H7 (cell line): ENCODE data around the gene ZBTB8OS. TPM values are rescaled to one million over a fixed set of nuclear protein-coding genes. Genes with fewer than 3 reads are reported as not detected.
"Not testable (repeated sequence)": the region's sequence is repeated elsewhere in the genome, so short reads cannot be mapped to it uniquely, and the experiment has no call there.

Experiments used
- DNase-seq: peaks from one replicate; pipeline ENCODE4 v3.0.0; 2012
- H3K27me3 ChIP-seq: 2 replicates; pipeline ENCODE4 v1.6.0; 2011; ENCODE audit warnings: mild to moderate bottlenecking, low read length; ENCODE audit not compliant: control insufficient read depth, insufficient read depth
- H3K36me3 ChIP-seq: replicated peaks from 2 replicates; pipeline ENCODE4 v1.5.1; 2011; ENCODE audit warnings: low read length; ENCODE audit not compliant: control insufficient read depth, insufficient read depth
- H3K4me3 ChIP-seq: 2 replicates; pipeline ENCODE4 v1.5.1; 2011; ENCODE audit warnings: low read depth, mild to moderate bottlenecking, control low read depth, low read length, moderate library complexity; ENCODE audit not compliant: insufficient read depth
- total RNA-seq: library from RNA; depleted of rRNA; stranded (reverse); fragments of >200 nt; shearing (Covaris generic); gene quantifications from 2 replicates; pipeline ENCODE4 v1.2.3, GENCODE V29; 2014

The ZBTB8OS gene
- total RNA-seq, 1 experiment from 2014 or later, result 71.3 TPM

DNA sequence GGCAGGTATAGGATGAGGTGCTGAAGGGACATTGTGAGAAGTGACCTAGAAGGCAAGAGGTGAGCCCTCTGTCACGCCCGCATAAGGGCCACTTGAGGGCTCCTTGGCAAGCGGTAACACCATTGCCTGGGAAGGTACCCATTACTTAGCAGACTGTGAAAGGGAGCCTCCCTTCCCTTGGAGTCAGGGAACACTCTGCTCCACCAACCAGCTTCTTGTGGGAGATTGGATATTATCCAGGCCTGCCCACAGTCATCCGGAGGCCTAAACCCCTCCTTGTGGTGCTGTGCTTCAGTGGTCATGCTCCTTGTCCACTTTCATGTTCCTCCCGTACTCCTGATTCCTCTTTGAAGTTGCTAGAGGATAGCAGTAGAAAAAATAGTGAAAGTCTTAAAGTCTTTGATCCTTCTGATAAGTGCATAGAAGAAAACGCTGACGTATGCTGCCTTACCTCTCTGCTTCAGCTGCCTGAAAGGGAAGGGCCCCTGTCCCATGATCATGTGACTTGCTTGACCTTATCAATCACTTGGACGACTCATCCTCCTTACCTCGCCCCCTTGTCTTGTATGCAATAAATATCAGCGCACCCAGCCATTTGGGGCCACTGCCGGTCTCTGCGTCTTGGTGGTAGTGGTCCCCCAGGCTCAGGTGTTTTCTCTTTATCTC lies 16.7 kb upstream of the ZBTB8OS start:
- H3K36me3 ChIP-seq, result peaks cover 34% of the 10 kb centered on the region

DNA sequence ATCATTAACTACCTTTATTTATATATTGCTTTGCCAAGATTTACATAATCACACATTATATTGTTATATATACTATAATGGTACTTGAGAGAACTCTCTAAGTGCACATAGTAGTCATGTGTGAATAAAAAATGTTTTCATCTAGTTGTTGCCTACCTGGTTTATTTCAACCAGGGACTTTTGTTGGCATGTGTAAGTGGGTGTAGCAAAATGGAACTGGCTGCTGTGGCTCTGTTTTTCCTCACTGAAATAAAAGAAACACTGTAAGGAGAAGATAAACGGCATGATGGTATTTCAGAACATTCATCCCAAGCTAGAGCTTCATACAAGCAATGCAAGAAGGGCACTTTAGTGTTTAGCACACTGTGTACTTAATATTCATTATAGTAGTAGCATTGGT lies 15.6 kb upstream of the ZBTB8OS start:
- no peak for DNase-seq
- H3K36me3 ChIP-seq, result peaks cover 31% of the 10 kb centered on the region
- no peak overlapping the region for H3K4me3 ChIP-seq

More for the DNA sequence above, 16.7 kb upstream of the ZBTB8OS start:
- no peak overlapping the region for H3K4me3 ChIP-seq
- H3K27me3 ChIP-seq, result no peaks in the 10 kb centered on the region
- no peak for DNase-seq

DNA sequence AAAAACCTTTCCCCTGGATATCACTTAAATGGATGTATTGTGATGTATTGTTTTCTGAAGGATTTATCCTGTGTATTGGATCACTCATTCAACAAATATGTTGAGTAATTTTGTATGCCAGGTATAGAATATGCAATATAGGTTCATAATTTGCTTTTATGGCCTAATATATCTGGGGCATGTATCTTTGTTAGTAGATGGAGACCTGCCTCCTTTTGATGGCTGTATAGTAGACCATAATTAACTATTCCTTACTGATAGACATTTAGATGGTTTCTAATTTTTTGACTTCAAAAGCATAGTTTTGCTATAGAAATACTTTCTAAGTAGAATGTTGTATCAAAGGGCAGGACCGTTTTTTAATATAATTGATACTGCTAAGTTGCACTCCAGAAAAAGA lies 9.2 kb upstream of the ZBTB8OS start:
- DNase-seq, result no peak
- Histone ChIP-seq H3K4me3 (no peak overlapping the region), H3K27me3 (no peaks in the 10 kb centered on the region), H3K36me3 (peaks cover 22% of the 10 kb centered on the region)

More for the DNA sequence above, 15.6 kb upstream of the ZBTB8OS start:
- no peaks in the 10 kb centered on the region for H3K27me3 ChIP-seq

- no peak for DNase-seq
- peak overlapping the region; percentile 100; the same call in 1 of the 2 replicates for H3K4me3 ChIP-seq
- no peaks in the 10 kb centered on the region for H3K27me3 ChIP-seq
- peaks cover 16% of the 10 kb centered on the region for H3K36me3 ChIP-seq
Observed at GRCh38 chr1:32652244-32652962, 2.1 kb upstream of the ZBTB8OS start.

DNA sequence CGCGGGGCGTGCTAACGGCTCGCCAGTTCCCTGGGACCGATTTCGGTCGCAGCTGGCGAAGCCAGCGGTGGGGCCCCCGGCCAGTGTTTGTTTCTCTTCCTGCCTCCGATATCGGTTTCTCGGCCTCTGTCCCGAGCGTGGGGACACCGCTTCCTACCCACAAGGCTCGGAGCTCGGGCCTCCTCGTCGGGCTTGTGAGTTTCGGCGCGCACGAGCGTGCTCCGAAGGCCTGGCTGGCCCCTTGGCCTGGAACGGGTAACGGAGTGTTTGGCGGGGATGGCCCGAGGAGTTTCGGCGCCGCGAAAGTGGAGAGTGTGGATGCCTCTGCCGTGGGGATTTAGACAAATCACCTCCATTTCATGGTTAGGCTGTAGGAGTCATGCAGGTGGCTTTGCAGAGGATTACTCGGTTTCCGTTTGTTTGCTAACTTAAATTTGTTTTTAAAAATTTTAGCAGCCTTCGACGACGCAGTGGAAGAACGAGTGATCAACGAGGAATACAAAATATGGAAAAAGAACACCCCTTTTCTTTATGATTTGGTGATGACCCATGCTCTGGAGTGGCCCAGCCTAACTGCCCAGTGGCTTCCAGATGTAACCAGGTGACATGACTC lies 1.2 kb upstream of the ZBTB8OS start:
- Histone ChIP-seq H3K27me3 (no peaks in the 10 kb centered on the region), H3K36me3 (peaks cover 10% of the 10 kb centered on the region), H3K4me3 (peak overlapping the region; percentile 100)
- DNase-seq, result no peak

DNA sequence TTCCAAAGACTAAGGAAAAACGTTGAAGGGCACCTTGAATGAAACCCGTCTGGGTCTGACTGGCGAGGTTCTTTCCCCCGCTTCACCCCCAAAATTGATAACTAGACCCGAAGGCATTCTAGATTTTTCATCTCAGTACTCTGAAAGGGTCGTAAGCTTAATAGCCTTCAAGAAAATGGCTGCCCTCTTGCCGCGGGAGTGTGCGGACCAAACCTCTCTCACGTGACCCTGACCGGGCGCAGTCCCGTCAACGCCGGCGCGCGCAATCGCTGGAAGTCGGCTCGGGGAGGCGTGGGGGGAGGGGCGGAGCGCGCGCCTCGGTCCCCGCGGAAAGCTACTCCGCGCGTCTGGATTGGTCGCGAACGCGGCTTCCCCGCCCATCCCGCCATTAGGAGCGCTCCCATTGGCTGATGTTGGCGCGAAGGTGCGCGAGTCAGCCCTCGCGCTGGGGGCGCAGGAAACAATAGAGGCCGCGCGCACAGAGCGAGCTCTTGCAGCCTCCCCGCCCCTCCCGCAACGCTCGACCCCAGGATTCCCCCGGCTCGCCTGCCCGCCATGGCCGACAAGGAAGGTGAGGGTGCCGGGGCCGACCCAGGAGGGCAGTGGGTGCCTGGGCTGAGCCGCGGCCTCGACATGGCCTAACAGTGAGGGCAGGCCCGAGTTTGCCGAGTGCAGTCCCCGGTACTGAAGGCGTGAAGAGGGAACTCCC lies 556 bp upstream of the ZBTB8OS start, which contains the start of gene RBBP4:
Gene RBBP4 (plus strand): TSS at position 457 of the 709 bp plus-strand sequence. CDS start 99 bp downstream, at position 556.
- H3K4me3 ChIP-seq, result peak within 1 kb of the TSS; percentile 100
- H3K27me3 ChIP-seq, result no peaks in the 10 kb centered on the region
- peaks cover 8% of the 10 kb centered on the region for H3K36me3 ChIP-seq
- DNase-seq, result peak; percentile 99

GRCh38 chr1:32647308-32648134 lies 2.8 kb downstream of the ZBTB8OS start:
- Histone ChIP-seq H3K4me3 (no peak overlapping the region), H3K36me3 (no peaks in the 10 kb centered on the region; the same call in none of the 2 replicates), H3K27me3 (no peaks in the 10 kb centered on the region)
- no peak for DNase-seq

- no peak for DNase-seq
- Histone ChIP-seq H3K36me3 (no peaks in the 10 kb centered on the region; the same call in 1 of the 2 replicates), H3K27me3 (no peaks in the 10 kb centered on the region), H3K4me3 (no peak overlapping the region)
Observed at GRCh38 chr1:32644426-32644825, 5.9 kb downstream of the ZBTB8OS start.

DNA sequence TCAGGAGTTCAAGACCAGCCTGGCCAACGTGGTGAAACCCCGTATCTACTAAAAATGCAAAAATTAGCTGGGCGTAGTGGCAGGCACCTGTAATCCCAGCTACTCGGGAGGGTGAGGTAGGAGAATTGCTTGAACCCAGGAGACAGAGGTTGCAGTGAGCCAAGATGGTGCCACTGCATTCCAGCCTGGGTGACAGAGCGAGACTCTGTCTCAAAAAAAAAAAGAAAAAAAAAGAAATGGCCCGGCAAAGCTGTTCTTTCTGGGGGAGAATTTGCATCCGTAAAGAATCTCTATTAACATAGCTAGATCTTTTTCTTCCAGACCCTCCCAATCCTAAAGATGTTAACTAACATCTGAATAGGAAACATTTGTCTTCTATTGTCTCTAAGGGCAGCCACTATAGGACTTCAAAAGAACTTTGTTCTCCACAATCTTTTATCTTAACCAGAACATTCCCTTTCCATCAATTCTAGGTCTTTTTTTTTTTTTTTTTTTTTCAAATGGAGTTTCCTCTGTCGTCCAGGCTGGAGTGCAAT lies 8.0 kb downstream of the ZBTB8OS start:
- H3K27me3 ChIP-seq, DNase-seq, H3K36me3 ChIP-seq, H3K4me3 ChIP-seq: not testable (repeated sequence)

DNA sequence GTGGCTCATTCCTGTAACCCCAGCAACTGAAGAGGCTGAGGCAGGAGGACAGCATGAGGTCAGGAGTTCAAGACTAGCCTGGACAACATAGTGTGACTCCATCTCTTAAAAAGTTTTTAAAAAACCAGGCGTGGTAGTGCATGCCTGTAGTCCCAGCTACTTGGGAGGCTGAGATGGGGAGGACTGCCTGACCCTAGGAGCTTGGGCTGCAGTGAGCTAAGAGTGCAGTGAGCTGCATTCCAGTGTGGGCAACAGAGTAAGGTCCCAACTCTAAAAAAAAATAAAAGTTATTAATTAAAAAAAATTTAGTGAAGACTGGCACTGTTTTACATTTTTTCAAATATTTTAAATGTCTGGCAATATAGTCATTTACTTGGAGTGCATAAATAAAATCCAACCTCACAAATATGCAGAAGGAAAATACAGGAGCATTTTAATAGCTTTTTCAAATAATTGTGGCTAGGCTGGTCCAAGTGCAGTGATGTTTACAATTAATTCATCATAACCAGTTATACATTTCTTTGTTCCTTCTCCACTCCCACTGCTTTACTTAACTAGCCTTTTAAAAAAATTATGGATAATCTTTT lies 10.8 kb downstream of the ZBTB8OS start:
- no peak for DNase-seq
- Histone ChIP-seq H3K4me3 (no peak overlapping the region), H3K36me3 (no peaks in the 10 kb centered on the region), H3K27me3 (no peaks in the 10 kb centered on the region)

DNA sequence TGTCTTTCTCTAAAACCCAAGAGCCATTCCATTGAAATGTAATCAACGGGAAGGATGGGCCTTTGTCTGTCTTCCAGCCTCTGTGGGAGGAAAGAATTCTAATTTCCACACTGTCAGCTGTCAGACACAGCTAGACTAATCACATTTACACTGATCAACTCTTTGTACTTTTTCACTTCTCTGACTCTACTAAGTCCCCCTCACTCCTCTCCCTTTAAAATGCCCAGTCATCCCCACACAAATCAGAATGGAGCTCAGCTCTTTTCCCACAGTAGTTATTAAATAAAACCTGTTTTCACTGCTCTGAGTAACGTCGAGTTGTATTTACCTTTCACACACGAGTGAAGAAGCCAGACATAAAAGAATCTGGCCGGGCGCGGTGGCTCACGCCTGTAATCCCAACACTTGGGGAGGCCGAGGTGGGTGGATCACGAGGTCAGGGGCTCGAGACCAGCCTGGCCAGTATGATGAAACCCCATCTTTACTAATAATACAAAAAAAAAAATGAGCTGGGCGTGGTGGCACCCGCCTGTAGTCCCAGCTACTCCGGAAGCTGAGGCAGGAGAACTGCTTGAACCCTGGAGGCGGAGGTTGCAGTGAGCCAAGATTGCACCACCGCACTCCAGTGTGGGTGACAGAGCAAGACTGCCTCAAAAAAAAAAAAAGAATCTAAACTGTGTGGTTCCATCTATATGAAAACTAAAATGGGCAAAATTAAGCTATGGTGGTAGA lies 13.3 kb downstream of the ZBTB8OS start:
- H3K27me3 ChIP-seq, result no peaks in the 10 kb centered on the region
- H3K36me3 ChIP-seq, result no peaks in the 10 kb centered on the region
- no peak overlapping the region for H3K4me3 ChIP-seq
- peak; percentile 36 for DNase-seq

DNA sequence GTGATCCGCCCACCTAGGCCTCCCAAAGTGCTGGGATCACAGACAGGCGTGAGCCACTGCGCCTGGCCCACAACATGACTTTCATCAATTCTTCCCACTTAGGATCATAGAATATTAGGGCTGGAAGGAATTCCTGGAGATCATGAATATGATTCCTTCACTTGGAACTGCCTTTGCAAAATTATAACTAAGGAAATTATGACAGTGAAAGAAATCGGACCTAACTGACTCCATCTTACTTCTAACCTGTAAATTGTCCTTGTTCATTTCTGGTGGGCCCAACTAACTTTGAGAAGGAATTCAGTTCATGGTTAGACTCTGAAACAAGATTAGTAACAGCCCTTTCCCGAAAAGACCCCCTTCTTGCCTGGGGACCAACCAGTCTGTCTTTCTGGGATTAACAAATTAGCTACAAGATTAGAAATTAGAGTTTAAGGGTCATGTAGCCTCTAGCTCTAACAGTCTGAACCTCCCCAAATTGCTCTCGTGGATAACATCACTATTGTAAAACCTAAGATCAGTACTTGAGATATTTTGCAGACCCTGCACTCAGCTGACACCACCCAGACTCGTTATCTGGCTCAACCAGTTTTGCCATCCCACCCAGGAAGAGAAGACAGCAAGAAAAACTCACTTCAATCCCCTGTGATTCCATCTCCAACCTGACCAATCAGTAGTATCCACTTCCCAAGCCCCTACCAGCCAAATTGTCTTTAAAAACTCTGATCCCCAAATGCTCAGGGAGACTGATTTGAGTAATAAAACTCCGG lies 14.7 kb downstream of the ZBTB8OS start:
- no peaks in the 10 kb centered on the region for H3K27me3 ChIP-seq
- H3K4me3 ChIP-seq, result no peak overlapping the region
- DNase-seq, result no peak
- no peaks in the 10 kb centered on the region for H3K36me3 ChIP-seq
